HG03432 (cell line): ENCODE measurements around the gene OXT.
"Not testable (repeated sequence)": the region's sequence is repeated elsewhere in the genome, so short reads cannot be mapped to it uniquely, and the experiment has no call there.

Experiments used
- ATAC-seq: cut with Tn5 transposase; IDR thresholded peaks from one replicate; pipeline ENCODE4 v1.9.1; 2021; ENCODE audit warnings: mild to moderate bottlenecking, moderate library complexity; ENCODE audit not compliant: unreplicated experiment

The OXT gene

DNA sequence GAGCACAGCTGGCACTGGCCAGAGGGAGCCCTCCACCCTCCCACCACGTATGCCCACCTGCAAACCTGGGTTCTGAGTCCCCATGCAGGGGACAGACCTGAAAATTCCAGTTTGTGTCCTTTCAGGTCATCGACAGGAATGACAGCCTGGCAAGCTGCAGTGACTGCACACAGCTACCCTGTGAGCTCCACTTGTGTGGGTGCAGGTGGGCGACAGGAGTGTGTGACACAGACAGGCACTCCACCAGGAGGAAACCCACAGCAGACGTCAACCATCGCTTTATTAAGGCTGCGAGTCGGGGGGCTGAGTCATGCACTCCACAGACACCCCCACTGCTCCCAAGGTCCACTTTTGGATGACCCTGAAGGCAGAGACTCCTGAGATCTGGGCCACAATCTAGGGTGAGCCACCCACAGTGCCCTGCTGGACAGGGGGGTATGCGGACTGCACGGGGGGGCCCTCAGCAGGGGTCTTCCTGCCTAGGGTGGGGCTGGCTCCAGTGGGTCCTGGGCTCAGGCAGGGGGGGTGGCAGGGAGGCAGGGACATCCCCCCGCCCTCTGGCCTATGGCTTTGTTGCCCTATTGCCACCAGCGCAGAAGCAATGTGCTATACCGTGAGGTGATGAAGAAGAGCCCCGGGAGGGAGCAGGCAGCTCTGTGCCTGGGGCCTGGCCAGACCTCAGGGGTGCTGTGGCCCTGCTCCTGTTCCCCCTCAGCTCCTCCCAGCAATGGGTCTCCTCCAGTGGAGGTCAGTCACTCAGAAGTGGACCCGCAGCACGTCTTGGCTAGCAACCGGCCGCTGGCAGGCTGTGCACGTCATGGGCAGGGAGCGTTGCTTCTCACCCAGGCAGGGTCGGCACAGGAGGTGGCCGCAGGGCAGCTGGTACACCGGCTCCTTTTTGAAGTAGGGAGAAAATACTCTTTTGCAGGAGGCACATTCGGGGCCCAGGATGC lies 38.2 kb downstream of the OXT start:
- ATAC-seq, result no peak

DNA sequence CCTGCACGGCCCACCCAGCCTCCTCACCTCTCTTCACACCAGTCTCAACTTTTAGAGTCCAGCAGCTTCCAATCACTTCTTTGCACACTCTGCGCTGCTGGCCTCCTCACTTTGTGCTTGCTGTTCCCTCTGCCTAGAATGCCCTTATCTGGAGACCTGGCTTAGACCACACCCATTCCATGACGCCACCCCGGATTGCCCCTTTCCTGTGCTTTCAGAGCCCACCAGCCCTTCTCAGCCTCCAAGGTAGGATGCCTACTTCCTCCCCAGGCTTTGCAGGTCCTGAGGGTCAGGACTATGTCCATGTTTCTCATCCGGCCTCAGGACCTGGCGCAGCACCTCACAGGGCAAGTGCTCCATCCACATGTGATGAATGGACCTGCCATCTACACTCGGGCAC lies 40.1 kb downstream of the OXT start:
- ATAC-seq, result no peak

DNA sequence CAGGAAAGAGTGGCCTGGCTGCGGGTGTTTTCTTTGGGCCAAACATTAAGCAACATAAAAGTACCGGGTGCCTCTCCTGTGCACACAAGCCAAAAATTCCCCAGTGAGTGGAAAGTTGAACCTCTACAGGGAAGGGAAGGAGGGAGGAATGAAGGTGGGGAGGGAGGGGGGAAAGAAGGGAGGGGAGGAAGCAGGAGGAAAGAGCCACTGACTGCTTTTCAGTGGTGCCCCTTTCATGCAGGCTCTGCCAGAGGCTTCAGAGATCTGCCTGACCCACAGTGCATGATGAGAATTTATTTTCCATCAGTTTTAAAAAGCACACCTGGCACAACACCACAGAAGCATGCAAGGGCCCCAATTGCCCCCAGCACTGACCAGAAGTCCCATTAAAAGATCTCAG lies 40.6 kb downstream of the OXT start:
- ATAC-seq, result no peak

DNA sequence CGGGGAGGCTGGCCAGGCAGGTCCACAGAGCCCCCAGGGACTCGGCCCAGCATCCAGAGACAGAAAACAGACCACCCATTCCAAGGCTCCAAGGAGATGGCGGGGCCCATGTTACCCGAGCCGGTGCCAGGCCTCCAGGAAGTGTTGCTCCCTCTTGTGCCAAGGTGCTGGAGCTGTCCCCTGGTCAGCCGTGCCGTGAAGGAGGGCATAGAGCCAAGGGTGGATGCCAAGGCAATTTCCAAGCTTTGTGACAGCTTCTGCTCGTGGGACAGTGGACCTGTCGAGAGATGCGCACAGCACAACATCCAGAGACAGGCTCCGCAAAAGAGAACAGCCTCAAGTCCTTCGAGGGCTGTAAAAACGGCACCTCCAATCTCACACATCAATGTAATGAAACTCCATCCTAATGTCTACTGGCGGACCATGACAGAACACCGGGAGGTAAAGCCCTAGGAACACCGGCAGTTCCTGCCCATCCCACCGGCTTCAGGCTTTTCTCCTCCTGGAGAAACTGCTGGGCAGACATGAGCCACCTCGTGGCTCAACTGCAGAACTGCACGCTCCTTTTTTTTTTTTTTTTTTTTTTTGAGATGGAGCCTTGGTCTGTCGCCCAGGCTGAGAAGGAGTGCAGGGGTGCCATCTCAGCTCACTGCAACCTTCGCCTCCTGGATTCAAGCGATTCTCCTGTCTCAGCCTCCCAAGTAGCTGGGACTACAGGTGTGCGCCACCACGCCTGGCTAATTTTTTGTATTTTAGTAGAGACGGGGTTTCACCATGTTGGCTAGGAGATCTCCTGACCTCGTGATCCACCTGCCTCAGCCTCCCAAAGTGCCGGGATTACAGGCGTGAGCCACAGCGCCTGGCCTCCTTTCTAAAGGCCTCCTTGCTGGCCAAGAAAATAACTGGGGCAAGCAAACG lies 44.0 kb downstream of the OXT start:
- ATAC-seq, result no peak

DNA sequence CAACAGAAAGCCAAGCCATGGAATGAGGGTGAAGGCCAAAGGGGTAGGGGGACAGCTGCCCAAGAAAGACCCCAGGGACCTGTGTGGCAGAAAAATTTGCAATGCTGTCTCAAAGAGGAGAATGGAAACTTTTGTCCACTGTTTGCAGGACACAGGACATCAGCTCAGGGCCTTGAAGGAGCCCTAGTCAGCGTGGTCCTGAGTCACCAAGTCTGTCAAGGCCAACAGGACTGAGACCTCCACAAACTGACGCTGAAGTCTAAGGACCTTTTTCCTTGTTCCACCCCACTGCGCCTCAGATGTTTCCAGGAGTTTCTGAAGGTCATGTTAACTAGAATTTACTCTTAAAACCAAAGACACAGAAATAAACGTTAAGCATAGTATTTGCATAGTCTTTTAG lies 44.9 kb downstream of the OXT start:
- ATAC-seq, result no peak

- not testable (repeated sequence) for ATAC-seq
Observed at GRCh38 chr20:3117839-3118379, 46.5 kb downstream of the OXT start.

DNA sequence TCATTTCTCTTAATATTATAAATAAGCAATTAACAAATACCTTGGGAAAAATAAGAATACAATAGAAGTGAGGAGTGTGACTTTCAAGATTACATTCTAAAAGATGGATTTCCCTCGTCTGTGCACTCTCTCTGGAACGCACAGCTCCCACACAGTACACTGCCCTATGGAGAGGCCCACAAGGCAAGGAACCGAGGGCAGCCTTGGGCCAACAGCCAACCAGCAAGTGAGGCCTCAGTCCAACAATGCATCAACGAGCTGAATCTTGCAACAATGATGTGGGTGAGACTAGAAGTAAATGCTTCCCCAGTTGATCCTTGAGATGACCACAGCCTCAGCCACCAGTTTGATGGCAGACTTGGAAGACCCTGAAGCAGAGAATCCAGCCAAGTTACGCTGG lies 47.6 kb downstream of the OXT start:
- ATAC-seq, result no peak

- ATAC-seq, result no peak
Observed at GRCh38 chr20:3121271-3121911, 50.0 kb downstream of the OXT start.
